Testis (tissue), 3 donors: ENCODE measurements around the gene LPP. TPM values are rescaled to one million over a fixed set of nuclear protein-coding genes. Genes with fewer than 3 reads are reported as not detected.

Experiments
- DNase-seq: peaks from one replicate; pipeline ENCODE4 v3.0.0-alpha.2; 2019
- H3K27ac ChIP-seq, 2 donors: fragments of 200-600 bp; sonication (generic); one replicate each; pipeline ENCODE4 v1.5.1; 2019
- H3K27me3 ChIP-seq: fragments of 200-600 bp; sonication (generic); one replicate; pipeline ENCODE4 v1.5.1; 2019
- H3K36me3 ChIP-seq: fragments of 200-600 bp; sonication (generic); one replicate; pipeline ENCODE4 v1.5.1; 2017; ENCODE audit warnings: low read depth; ENCODE audit errors: missing control alignments
- H3K4me1 ChIP-seq: fragments of 200-600 bp; sonication (generic); one replicate; pipeline ENCODE4 v1.5.1; 2019
- H3K4me3 ChIP-seq, 2 donors: fragments of 200-600 bp; sonication (generic); one replicate each; pipeline ENCODE4 v1.5.1; 2017 to 2019
- H3K9me3 ChIP-seq: fragments of 200-600 bp; sonication (generic); one replicate; pipeline ENCODE4 v1.5.1; 2017
- POLR2A ChIP-seq: fragments of 450-650 bp; IDR thresholded peaks from one replicate; pipeline ENCODE4 v1.6.1; 2017; ENCODE audit warnings: antibody characterized with exemption, mild to moderate bottlenecking, moderate library complexity
- WGBS, 2 donors: methylation state at CpG; one replicate each; pipeline ENCODE4 v1.1.5; 2018; 5-methylcytosine and 5-hydroxymethylcytosine counted together
- intact Hi-C: fragments of 100-400 bp; cut with DNase I; formaldehyde crosslinking; loops from one replicate; pipeline ENCODE4 v1.15.1; 2023; ENCODE audit warnings: low total_unique reads
- polyA plus RNA-seq: library from polyadenylated mRNA; stranded (reverse); fragments of 350-450 nt; fragmentation: Illumina TruSeq; extraction: RNeasy Lipid Tissue Mini Kit (QIAGEN cat#74804); gene quantifications from one replicate; pipeline ENCODE4 v1.2.3, GENCODE V29; 2014; ENCODE audit warnings: low read depth, low replicate concordance; ENCODE audit not compliant: insufficient read depth
- total RNA-seq, 2 donors: library from RNA; depleted of rRNA; stranded (reverse); fragments of >200 nt; gene quantifications; one replicate each; pipeline ENCODE4 v1.2.3, GENCODE V29; 2016
- TF ChIP-seq, protein P1 (sequence below), 3 experiments: fragments of 450-650 bp in 2 of 3; fragments of 200-600 bp in 1 of 3; sonication (generic) in 1 of 3; IDR thresholded peaks; one replicate each; pipeline ENCODE4 v1.5.1; 2016 to 2019; ENCODE audit warnings: antibody characterized with exemption in 3 of 3, mild to moderate bottlenecking in 2 of 3, moderate library complexity in 1 of 3

LPP gene
- total and polyA plus RNA-seq, 3 donors from 2014 or later: 89.9 to 135 (median 132) TPM

- H3K9me3 ChIP-seq: no peaks in the 10 kb centered on the region
- H3K4me1 ChIP-seq: peaks cover 2% of the 10 kb centered on the region
- H3K4me3 ChIP-seq: no peak overlapping the region
- 78 to 84% methylated on average over 1 of the region's 1 CpG for WGBS, 2 donors
- H3K27ac ChIP-seq: no peak overlapping the region
- H3K36me3 ChIP-seq: no peaks in the 10 kb centered on the region
- TF ChIP-seq POLR2A: no peak
- TF ChIP-seq, protein P1, sequence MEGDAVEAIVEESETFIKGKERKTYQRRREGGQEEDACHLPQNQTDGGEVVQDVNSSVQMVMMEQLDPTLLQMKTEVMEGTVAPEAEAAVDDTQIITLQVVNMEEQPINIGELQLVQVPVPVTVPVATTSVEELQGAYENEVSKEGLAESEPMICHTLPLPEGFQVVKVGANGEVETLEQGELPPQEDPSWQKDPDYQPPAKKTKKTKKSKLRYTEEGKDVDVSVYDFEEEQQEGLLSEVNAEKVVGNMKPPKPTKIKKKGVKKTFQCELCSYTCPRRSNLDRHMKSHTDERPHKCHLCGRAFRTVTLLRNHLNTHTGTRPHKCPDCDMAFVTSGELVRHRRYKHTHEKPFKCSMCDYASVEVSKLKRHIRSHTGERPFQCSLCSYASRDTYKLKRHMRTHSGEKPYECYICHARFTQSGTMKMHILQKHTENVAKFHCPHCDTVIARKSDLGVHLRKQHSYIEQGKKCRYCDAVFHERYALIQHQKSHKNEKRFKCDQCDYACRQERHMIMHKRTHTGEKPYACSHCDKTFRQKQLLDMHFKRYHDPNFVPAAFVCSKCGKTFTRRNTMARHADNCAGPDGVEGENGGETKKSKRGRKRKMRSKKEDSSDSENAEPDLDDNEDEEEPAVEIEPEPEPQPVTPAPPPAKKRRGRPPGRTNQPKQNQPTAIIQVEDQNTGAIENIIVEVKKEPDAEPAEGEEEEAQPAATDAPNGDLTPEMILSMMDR (IDR thresholded peaks at IDR 0.05): no peak
- DNase-seq: no peak
- H3K27me3 ChIP-seq: no peaks in the 10 kb centered on the region
- intact Hi-C loops: no loop called here
These were observed 249.4 kb downstream of the LPP start for GRCh38 chr3:188403404-188403803.

DNA sequence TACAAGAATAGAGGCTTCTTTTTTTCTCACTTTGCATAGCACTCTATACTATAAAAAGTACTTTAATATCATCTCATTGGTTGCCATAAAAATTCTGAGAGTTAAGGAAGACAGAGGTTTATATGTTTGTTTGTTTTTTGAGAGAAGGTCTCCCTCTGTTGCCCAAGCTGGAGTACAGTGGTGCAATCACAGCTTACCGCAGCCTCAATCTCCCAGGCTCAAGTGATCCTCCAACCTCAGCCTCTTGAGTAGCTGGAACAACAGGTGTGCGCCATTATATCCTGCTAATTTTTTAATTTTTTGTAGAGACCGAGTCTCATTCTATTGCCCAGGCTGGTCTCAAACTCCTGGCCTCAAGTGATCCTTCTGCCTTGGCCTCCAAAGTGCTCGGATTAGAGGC is 250.2 kb downstream of the LPP start:
- Histone ChIP-seq H3K36me3 (no peaks in the 10 kb centered on the region), H3K27ac (no peak overlapping the region), H3K9me3 (no peaks in the 10 kb centered on the region), H3K27me3 (no peaks in the 10 kb centered on the region), H3K4me1 (no peaks in the 10 kb centered on the region), H3K4me3 (no peak overlapping the region)
- intact Hi-C loops: no loop called here
- DNase-seq: no peak
- TF ChIP-seq POLR2A: no peak
- TF ChIP-seq, protein P1 (IDR thresholded peaks at IDR 0.05): no peak
- 83 to 94% methylated on average over 4 of the region's 4 CpGs for WGBS, 2 donors

- intact Hi-C loops: no loop called here
- WGBS, 2 donors: 95 to 100% methylated on average over 3 to 4 of the region's 4 CpGs
These were observed 250.7 kb downstream of the LPP start for GRCh38 chr3:188404701-188405100.

GRCh38 chr3:188407158-188407880 is 253.4 kb downstream of the LPP start:
- Histone ChIP-seq H3K4me3 (no peak overlapping the region), H3K27me3 (no peaks in the 10 kb centered on the region), H3K27ac (no peak overlapping the region), H3K4me1 (no peaks in the 10 kb centered on the region), H3K9me3 (no peaks in the 10 kb centered on the region), H3K36me3 (no peaks in the 10 kb centered on the region)
- WGBS, 2 donors: 69 to 79% methylated on average over 6 of the region's 6 CpGs
- intact Hi-C loops: no loop called here
- no peak for DNase-seq
- TF ChIP-seq, protein P1 (IDR thresholded peaks at IDR 0.05): no peak
- TF ChIP-seq POLR2A: no peak

More at GRCh38 chr3:188404701-188405100, 250.7 kb downstream of the LPP start:
- H3K27ac ChIP-seq: no peak overlapping the region
- no peaks in the 10 kb centered on the region for H3K27me3 ChIP-seq
- H3K36me3 ChIP-seq: no peaks in the 10 kb centered on the region
- no peak for TF ChIP-seq POLR2A
- TF ChIP-seq, protein P1 (IDR thresholded peaks at IDR 0.05): no peak
- no peaks in the 10 kb centered on the region for H3K9me3 ChIP-seq
- no peak overlapping the region for H3K4me3 ChIP-seq
- H3K4me1 ChIP-seq: no peaks in the 10 kb centered on the region
- no peak for DNase-seq

- TF ChIP-seq POLR2A: no peak
- TF ChIP-seq, protein P1 (IDR thresholded peaks at IDR 0.05): no peak
- Histone ChIP-seq H3K4me1 (no peaks in the 10 kb centered on the region), H3K9me3 (no peaks in the 10 kb centered on the region), H3K27me3 (no peaks in the 10 kb centered on the region), H3K27ac (no peak overlapping the region), H3K4me3 (no peak overlapping the region), H3K36me3 (no peaks in the 10 kb centered on the region)
- 90 to 94% methylated on average over 3 of the region's 3 CpGs for WGBS, 2 donors
- no peak for DNase-seq
- intact Hi-C loops: no loop called here
These were observed 254.9 kb downstream of the LPP start for GRCh38 chr3:188408831-188409230.
